Progenitor cell of endocrine pancreas (in vitro differentiated cells): ENCODE measurements around the gene APBB2. TPM values are rescaled to one million over a fixed set of nuclear protein-coding genes. Genes with fewer than 3 reads are reported as not detected.

Experiments
- DNase-seq: peaks from one replicate; pipeline ENCODE4 v3.0.0; 2021; ENCODE audit warnings: low spot score; ENCODE audit not compliant: unreplicated experiment
- H3K27ac Mint-ChIP-seq: 2 replicates; pipeline ENCODE4 v1.8.0; 2021; ENCODE audit warnings: mild to moderate bottlenecking, moderate library complexity, mixed read lengths
- H3K27me3 Mint-ChIP-seq: 2 replicates; pipeline ENCODE4 v1.8.0; 2021; ENCODE audit warnings: mixed read lengths
- H3K36me3 Mint-ChIP-seq: 2 replicates; pipeline ENCODE4 v1.8.0; 2022; ENCODE audit warnings: mixed read lengths; ENCODE audit not compliant: insufficient read depth
- H3K4me1 Mint-ChIP-seq: 2 replicates; pipeline ENCODE4 v1.8.0; 2021; ENCODE audit warnings: low read depth, mixed read lengths
- H3K4me3 Mint-ChIP-seq: 2 replicates; pipeline ENCODE4 v1.8.0; 2021; ENCODE audit warnings: low read depth, mild to moderate bottlenecking, moderate library complexity, mixed read lengths
- H3K9me3 Mint-ChIP-seq: 2 replicates; pipeline ENCODE4 v1.8.0; 2021; ENCODE audit warnings: low read depth, mixed read lengths
- total RNA-seq: library from RNA; stranded (reverse); gene quantifications from 2 replicates; pipeline ENCODE4 v1.2.1, GENCODE V29; 2021
- TF ChIP-seq, protein P1 (sequence below): fragments of 200-600 bp; sonication (generic); IDR thresholded peaks from one replicate; pipeline ENCODE4 v1.5.0; 2021; ENCODE audit warnings: antibody characterized with exemption, mild to moderate bottlenecking; ENCODE audit not compliant: unreplicated experiment

APBB2 gene
- total RNA-seq, 1 donor from 2014 or later = 61.7 TPM

- Mint-ChIP-seq H3K27me3 (peaks cover 6% of the 10 kb centered on the region), H3K27ac (peak overlapping the region; percentile 26), H3K4me1 (peaks cover 52% of the 10 kb centered on the region), H3K9me3 (peaks cover 4% of the 10 kb centered on the region), H3K4me3 (no peak overlapping the region), H3K36me3 (peaks cover 4% of the 10 kb centered on the region)
- no peak for DNase-seq
- TF ChIP-seq, protein P1, sequence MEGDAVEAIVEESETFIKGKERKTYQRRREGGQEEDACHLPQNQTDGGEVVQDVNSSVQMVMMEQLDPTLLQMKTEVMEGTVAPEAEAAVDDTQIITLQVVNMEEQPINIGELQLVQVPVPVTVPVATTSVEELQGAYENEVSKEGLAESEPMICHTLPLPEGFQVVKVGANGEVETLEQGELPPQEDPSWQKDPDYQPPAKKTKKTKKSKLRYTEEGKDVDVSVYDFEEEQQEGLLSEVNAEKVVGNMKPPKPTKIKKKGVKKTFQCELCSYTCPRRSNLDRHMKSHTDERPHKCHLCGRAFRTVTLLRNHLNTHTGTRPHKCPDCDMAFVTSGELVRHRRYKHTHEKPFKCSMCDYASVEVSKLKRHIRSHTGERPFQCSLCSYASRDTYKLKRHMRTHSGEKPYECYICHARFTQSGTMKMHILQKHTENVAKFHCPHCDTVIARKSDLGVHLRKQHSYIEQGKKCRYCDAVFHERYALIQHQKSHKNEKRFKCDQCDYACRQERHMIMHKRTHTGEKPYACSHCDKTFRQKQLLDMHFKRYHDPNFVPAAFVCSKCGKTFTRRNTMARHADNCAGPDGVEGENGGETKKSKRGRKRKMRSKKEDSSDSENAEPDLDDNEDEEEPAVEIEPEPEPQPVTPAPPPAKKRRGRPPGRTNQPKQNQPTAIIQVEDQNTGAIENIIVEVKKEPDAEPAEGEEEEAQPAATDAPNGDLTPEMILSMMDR = no peak
Observed at GRCh38 chr4:41129128-41129754, 85.1 kb downstream of the APBB2 start.

DNA sequence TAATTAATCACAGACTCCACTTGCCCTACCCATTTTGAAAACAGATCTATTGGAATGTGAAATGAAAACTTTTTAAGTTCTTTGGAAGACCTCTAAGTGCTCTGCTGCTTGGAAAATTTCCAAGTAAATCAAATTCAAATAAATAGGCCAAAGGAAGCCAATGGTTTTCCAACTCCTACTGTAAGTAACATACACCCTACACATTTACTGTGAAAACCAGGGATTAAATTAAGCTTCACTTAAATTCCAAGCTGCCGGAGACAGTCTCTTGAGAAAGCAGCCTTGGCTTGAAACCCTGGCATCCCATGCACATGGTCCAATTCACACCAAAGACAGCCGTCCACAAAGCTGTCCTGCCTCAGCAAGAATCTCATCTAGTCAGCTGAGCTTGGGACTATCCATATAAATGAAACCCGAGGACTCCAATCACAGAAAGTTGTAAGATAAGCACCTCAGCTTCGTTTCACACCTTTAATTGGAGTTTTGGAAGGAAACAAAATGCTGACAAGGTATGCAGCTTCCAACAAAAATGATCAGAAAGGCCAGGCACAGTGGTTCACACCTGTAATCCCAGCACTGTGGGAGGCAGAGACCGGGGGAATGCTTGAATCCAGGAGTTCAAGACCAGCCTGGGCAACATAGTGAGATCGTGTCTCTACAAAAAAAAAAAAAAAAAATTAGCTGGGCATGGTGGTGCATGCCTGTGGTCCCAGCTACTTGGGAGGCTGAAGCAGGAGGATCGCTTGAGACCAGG is 88.6 kb downstream of the APBB2 start:
- H3K4me3 Mint-ChIP-seq = no peak overlapping the region
- peaks cover 4% of the 10 kb centered on the region for H3K9me3 Mint-ChIP-seq
- H3K27ac Mint-ChIP-seq = no peak overlapping the region
- DNase-seq = no peak
- peaks cover 37% of the 10 kb centered on the region for H3K4me1 Mint-ChIP-seq
- peaks cover 6% of the 10 kb centered on the region for H3K27me3 Mint-ChIP-seq
- peaks cover 4% of the 10 kb centered on the region for H3K36me3 Mint-ChIP-seq
- TF ChIP-seq, protein P1 = no peak

GRCh38 chr4:41124916-41125548 is 89.3 kb downstream of the APBB2 start:
- Mint-ChIP-seq H3K4me3 (no peak overlapping the region), H3K27me3 (peaks cover 6% of the 10 kb centered on the region), H3K4me1 (peaks cover 32% of the 10 kb centered on the region), H3K9me3 (peaks cover 4% of the 10 kb centered on the region), H3K36me3 (peaks cover 4% of the 10 kb centered on the region), H3K27ac (peak overlapping the region; percentile 76)
- DNase-seq = no peak
- TF ChIP-seq, protein P1 = no peak

DNA sequence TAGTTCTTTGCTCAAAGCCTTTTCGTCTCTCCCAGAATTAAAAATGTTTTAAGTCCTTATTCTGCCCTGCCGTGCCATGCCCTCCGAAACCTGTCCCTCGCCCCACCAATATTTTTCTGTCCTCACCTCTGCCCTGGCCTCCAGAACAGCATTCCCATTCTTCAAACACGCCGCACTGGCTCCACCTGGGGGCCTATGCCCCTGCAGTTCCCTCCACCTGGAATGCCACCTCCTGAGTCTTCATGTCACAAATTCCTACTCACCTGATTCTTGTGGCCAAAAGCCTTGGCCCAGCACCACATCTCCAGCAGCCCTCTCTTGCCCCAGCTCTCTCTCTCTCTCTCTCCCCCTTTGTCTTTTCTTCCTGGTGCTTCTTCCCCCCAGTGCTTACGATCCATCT is 91.6 kb downstream of the APBB2 start:
- no peak overlapping the region for H3K4me3 Mint-ChIP-seq
- peaks cover 4% of the 10 kb centered on the region for H3K36me3 Mint-ChIP-seq
- DNase-seq = no peak
- TF ChIP-seq, protein P1 = no peak
- peaks cover 4% of the 10 kb centered on the region for H3K9me3 Mint-ChIP-seq
- H3K27me3 Mint-ChIP-seq = no peaks in the 10 kb centered on the region
- no peak overlapping the region for H3K27ac Mint-ChIP-seq
- peaks cover 19% of the 10 kb centered on the region for H3K4me1 Mint-ChIP-seq

DNA sequence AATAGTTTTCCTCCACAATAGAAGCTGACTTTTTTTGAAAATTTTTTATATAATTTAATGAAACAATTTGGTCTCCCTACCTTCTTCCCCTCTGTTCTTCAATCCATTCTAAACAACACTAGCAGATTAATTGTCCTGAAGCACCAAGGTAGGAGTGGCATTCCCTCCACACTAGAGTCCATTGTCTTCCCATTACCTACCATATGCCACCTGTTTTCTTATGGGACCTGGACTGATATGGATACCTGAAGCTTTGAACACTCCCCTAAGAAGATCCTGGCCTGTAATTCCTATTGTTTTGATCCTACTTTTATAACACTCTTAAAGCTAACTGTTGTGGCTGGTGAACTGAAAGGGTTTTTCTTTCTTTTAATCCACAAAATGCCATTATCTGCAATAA is 92.0 kb downstream of the APBB2 start:
- DNase-seq = no peak
- Mint-ChIP-seq H3K4me1 (peaks cover 19% of the 10 kb centered on the region), H3K36me3 (peaks cover 4% of the 10 kb centered on the region), H3K27ac (no peak overlapping the region), H3K27me3 (no peaks in the 10 kb centered on the region), H3K4me3 (no peak overlapping the region), H3K9me3 (peaks cover 4% of the 10 kb centered on the region)
- TF ChIP-seq, protein P1 = no peak
